Measurements from ENCODE around the gene PRKAG2.
"Not testable (repeated sequence)": the region's sequence is repeated elsewhere in the genome, so short reads cannot be mapped to it uniquely, and the experiment has no call there.

The PRKAG2 gene

DNA sequence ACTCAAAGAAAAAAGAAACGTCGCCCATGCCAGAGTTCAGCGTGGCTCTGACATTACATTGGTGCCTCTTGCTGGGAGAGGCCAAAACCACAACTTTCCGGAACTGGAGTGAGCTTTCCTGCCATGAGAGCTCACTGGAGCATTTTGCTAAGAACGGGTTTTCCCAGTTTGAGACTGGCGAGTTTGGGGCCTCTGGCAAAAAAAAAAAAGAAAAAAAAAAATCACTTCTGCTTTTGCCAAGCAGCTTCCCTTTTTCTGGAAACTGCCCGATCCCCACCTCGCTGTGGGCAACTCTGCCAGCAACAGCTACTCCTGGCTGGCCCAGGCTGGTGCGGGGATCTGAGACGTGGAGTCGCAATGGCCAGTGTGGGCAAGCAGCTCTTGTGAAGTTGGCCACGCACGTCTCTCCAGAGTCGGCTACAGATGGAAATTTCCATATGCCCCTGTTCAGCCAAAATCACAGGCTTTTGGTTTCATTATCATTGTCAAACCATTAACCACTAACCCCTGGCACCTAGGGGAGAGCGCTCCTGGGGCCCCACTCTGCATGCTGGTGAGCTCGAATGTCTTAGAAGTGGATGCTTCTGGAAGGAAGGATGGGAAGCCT is 25.7 kb downstream of the PRKAG2 start:
- DNase-seq = no peak
- no peak for TF ChIP-seq GATA1 (IDR thresholded peaks at IDR 0.05; ENCODE audit: low read depth, low read length)
- TF ChIP-seq POLR2A (IDR thresholded peaks at IDR 0.05; ENCODE audit: low read length) = no peak

DNA sequence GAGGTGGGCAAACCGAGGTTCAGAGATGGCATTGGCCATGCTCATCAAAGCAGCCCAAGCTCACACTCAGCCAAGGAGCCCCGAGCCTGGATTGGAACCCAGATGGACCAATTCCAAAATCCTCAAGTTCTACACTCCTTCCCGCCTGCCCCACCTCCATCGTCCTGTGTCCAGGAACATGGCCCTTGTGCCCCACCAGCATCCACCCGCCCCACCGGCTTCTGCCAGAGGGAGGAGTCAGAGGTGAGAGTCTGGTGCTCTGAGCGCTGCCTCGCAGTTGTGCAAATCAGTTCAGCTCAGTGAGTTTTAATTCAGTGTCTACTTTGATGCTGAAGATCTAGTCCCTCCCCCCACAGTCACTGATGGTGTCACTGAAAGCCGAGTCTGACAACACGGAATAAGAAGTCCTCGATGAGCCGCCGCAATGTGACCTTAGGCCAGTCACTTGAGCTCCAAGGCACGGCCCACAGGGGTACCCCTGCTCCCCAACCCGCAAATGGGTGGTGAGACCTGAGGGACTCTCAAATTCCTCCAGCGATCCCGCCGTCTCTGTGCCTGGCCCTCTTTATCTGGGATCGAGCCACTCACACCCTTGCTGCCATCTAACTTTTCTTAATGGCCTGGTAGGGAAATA is 26.3 kb downstream of the PRKAG2 start:
- TF ChIP-seq POLR2A (IDR thresholded peaks at IDR 0.05; ENCODE audit: low read length) (no peak), GATA1 (IDR thresholded peaks at IDR 0.05; ENCODE audit: low read depth, low read length) (no peak)
- DNase-seq = no peak

DNA sequence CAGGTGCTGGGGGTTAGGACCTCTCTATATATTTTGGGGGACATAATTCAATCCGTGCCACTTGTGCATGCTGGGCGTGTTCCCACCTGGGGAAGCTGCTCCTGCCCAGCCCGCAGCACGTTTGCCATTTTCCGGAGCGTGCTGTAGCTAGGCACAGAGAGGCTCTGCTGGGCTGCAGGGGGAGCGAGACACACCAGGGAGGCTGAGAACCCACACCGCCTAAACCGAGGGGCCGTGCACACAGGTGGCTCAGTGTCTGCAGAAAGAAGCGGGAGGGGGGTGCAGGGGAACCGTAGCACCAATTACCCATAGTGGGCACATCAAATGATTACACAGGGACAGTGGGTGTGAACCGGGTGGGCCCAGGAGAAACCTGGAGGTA is 27.0 kb downstream of the PRKAG2 start:
- DNase-seq = no peak
- TF ChIP-seq GATA1 (IDR thresholded peaks at IDR 0.05; ENCODE audit: low read depth, low read length) (no peak), POLR2A (IDR thresholded peaks at IDR 0.05; ENCODE audit: low read length) (no peak)

- TF ChIP-seq POLR2A (IDR thresholded peaks at IDR 0.05; ENCODE audit: low read length) = no peak
- no peak for TF ChIP-seq GATA1 (IDR thresholded peaks at IDR 0.05; ENCODE audit: low read depth, low read length)
- no peak for DNase-seq
Observed at GRCh38 chr7:151849008-151849878, 27.7 kb downstream of the PRKAG2 start.

DNA sequence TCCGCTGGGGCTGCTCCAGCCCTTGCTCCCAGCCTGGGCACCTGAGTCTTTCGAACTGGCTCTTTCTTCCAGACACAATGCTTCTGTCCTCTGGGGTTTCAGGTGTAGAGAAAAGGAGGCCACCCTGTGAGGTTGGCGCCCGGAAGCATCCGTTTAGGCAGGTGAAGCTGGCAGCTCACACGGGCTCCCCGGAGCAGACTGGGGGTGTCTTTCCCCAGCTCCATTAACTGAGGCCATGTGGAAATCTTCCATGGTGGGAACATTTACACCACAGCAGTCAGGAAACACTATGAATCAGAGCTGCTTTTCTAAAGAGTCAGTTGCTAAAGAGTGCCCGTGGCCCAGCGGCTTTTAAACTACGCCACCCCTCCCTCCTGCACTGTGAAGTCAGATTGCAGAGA is 29.2 kb downstream of the PRKAG2 start:
- TF ChIP-seq GATA1 (IDR thresholded peaks at IDR 0.05; ENCODE audit: low read depth, low read length) = no peak
- TF ChIP-seq POLR2A (IDR thresholded peaks at IDR 0.05; ENCODE audit: low read length) = no peak
- DNase-seq = no peak

DNA sequence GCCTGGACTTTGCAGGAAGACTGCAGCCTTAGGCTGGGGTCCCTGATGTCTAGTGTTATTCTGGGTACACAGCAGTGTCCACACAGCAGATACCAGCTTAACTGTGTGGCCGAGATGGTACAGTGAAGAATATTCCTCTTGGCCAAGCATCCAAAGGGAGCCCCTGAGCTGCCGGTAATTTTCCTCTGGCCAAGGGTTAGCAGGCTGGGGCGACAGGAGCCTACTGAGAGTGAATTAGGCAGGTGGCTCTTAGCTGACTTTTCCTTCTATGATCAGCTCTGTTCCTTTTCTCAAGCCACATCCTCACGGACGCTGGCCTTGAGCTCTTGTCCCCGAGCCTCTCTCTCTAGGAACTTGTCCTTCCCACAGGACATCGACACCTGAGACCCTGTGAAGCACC is 29.8 kb downstream of the PRKAG2 start:
- no peak for DNase-seq
- TF ChIP-seq GATA1 (IDR thresholded peaks at IDR 0.05; ENCODE audit: low read depth, low read length) (no peak), POLR2A (IDR thresholded peaks at IDR 0.05; ENCODE audit: low read length) (no peak)

DNA sequence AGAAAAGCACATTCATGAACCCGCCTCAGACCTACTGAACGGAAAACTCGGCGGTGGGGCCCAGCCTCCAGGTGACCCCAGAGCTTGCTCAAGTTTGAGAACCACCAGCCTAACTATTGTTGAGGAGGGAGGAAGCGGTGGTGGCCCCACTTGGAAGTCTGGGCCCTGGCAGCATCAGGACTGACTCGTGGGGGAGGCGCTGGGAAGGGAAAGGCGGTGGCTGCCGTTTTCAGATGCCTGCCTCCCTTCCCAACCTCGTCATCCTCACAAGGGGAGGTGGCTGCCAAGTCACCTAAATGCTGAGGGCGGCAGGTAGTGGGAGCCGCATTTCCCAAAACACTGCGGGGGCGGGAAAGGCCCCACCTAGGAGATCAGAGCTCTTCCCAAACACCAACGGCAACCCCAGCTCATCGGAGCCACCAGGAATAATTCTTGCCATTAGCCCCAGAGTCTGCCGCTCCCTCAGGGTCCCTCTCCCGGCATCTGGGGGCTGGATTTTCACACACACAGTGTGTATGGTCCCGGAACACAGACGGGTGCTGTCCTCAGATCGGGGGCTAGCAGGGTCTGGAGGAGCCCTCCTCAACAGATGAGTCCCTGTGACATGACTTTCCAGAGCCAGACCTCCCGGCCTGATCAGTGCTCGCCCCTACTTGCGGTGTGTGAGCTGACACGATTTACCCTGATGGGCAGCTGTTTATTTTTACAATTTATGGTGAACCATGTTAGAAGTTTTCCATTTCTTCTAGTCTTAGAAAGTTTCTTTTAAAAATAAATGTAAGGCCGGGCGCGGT is 31.3 kb downstream of the PRKAG2 start:
- TF ChIP-seq GATA1 (IDR thresholded peaks at IDR 0.05; ENCODE audit: low read depth, low read length) (no peak), POLR2A (IDR thresholded peaks at IDR 0.05; ENCODE audit: low read length) (no peak)
- DNase-seq = no peak

GRCh38 chr7:151844825-151845200 is 32.1 kb downstream of the PRKAG2 start:
- TF ChIP-seq POLR2A (IDR thresholded peaks at IDR 0.05; ENCODE audit: low read length) (no peak), GATA1 (IDR thresholded peaks at IDR 0.05; ENCODE audit: low read depth, low read length) (no peak)
- DNase-seq = no peak

DNA sequence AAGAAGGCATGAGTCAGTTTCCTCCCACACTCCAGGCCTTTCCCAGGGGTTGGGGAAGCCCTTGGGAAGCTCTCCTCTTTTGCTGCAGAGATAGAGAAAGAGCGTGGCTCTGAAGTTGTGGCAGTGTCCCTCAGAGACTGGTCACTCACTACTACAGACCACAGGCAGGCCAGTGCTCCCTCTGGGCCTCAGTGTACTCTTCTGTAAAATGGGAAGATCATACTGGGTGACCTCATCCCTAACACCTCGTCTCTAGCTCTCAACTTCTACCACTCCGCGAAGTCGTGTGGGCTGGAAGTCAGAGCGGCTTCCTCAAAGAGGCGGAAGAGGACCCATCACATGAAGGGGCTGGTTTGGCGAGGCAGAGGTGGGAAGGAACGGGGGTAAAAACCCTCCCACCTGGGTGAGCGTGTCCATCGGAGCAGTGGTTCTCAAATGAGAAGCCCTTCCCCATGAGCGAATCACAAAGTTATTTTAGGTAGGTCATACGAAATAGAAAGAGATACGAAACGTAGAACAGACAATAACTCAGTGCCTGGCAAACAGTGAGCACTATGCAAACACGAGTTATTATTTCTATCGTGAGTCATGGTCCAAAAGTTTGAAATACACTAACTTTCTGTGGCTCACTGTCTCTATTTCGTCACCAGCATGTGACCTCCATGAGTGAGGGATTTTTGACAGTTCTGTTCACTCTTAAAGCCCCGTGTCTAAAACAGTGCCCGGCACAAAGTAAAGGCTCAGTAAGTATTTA is 32.7 kb downstream of the PRKAG2 start:
- no peak for TF ChIP-seq GATA1 (IDR thresholded peaks at IDR 0.05; ENCODE audit: low read depth, low read length)
- TF ChIP-seq POLR2A (IDR thresholded peaks at IDR 0.05; ENCODE audit: low read length) = no peak
- no peak for DNase-seq

- TF ChIP-seq POLR2A (IDR thresholded peaks at IDR 0.05; ENCODE audit: low read length) = no peak
- TF ChIP-seq GATA1 (IDR thresholded peaks at IDR 0.05; ENCODE audit: low read depth, low read length) = no peak
- no peak for DNase-seq
Observed at GRCh38 chr7:151843181-151843580, 33.7 kb downstream of the PRKAG2 start.

GRCh38 chr7:151841395-151842051 is 35.4 kb downstream of the PRKAG2 start:
- not testable (repeated sequence) for DNase-seq

- no peak for DNase-seq
- no peak for TF ChIP-seq GATA1 (IDR thresholded peaks at IDR 0.05; ENCODE audit: low read depth, low read length)
- TF ChIP-seq POLR2A (IDR thresholded peaks at IDR 0.05; ENCODE audit: low read length) = no peak
Observed at GRCh38 chr7:151840088-151840910, 36.6 kb downstream of the PRKAG2 start.
